Prostate gland (tissue), 2 donors: ENCODE results near the gene LOXL4.

Experiments
- CTCF ChIP-seq, 4 experiments: fragments of 200-600 bp in 2 of 4; fragments of 450-650 bp in 2 of 4; sonication (generic) in 2 of 4; IDR thresholded peaks; 1 replicate in 3 of 4; 2 replicates in 1 of 4; pipeline ENCODE4 v1.5.1; 2016 to 2019; ENCODE audit warnings: antibody characterized with exemption in 4 of 4, mild to moderate bottlenecking in 2 of 4, moderate library complexity in 2 of 4
- POLR2A ChIP-seq: fragments of 450-650 bp; IDR thresholded peaks from one replicate; pipeline ENCODE4 v1.6.1; 2016; ENCODE audit warnings: antibody characterized with exemption, mild to moderate bottlenecking

GRCh38 chr10:98257961-98258360 lies 10.0 kb downstream of the LOXL4 start:
- no peak for TF ChIP-seq CTCF (IDR thresholded peaks at IDR 0.05)
- no peak for TF ChIP-seq POLR2A
